ENCODE measurements around the gene TBC1D22A. TPM values are rescaled to one million over a fixed set of nuclear protein-coding genes. Genes with fewer than 3 reads are reported as not detected.

Gene TBC1D22A
- polyA plus RNA-seq, 1 of the 3 experiments (the other 2 are of a cell fraction), result 16.5 TPM

DNA sequence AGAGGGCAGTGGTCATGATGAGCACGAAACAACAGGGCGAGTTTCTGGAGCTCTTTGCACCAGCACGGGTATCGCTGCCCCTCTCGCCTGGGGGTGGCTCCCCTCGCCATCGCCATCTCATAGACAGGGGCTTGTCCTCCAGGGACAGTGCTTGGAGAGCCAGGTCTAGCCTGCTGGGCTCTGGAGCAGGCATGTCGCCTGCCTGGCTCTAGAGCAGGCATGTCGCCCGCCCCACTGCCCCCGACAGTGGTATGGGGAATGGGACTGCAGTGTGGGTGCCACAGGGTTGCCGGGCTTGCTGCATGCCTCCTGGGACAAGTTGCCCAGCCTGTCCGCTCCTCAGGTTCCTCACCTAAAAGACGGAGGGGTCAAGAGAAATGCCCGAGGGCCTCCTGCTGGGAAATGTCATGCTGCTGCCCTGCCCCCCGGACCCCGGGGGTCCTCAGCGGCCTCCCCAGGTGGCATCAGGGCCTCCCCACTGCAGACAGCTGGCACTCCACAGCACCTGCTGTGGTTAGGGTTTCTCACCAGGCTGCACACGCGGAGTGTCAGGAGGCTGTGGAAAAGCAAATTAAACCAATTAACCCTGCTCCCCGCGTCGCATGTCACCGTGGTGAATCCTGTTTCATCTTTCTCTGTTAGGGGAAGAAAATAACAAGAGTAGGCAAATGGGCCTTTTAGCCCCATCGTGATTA is 403.0 kb downstream of the TBC1D22A start:
- Histone ChIP-seq H3K27me3 (ENCODE audit: insufficient read depth) (no peaks in the 10 kb centered on the region), H3K27ac (ENCODE audit: low read depth in 2 of 2, low read length in 1 of 2) (no peak overlapping the region), H4K20me1 (ENCODE audit: insufficient read depth) (no peaks in the 10 kb centered on the region), H3K79me2 (ENCODE audit: insufficient read depth) (no peaks in the 10 kb centered on the region), H3K36me3 (replicated peaks in 1 of 2; ENCODE audit: control insufficient read depth in 1 of 2, insufficient read depth in 2 of 2, low read length in 1 of 2) (no peaks in the 10 kb centered on the region), H3K9ac (no peak overlapping the region), H3F3A (replicated peaks; ENCODE audit: insufficient read depth) (no peaks in the 10 kb centered on the region), H3K9me2 (no peaks in the 10 kb centered on the region), H3K4me3 (ENCODE audit: low read depth in 2 of 2, low read length in 1 of 2) (no peak overlapping the region), H3K4me2 (no peak overlapping the region), H3K4me1 (ENCODE audit: control insufficient read depth in 1 of 2, insufficient read depth in 2 of 2, low read depth in 1 of 2, low read length in 1 of 2) (peaks cover 0 to 4% of the 10 kb centered on the region in 2 experiments; a peak in 1 of 4 replicates), H2AFZ (ENCODE audit: low read depth) (no peak overlapping the region), H3K9me3 (no peaks in the 10 kb centered on the region)
- TF ChIP-seq ELF1 (IDR thresholded peaks at IDR 0.05) (no peak), MXI1 (IDR thresholded peaks at IDR 0.05; ENCODE audit: low read depth, low read length) (no peak), POLR2AphosphoS5 (IDR thresholded peaks at IDR 0.05; ENCODE audit: low read depth, low read length) (no peak), FOXM1 (IDR thresholded peaks at IDR 0.05; ENCODE audit: low read depth) (no peak), SIN3A (IDR thresholded peaks at IDR 0.05; ENCODE audit: borderline replicate concordance, low read depth, low read length) (no peak)
- TF ChIP-seq, protein P1, sequence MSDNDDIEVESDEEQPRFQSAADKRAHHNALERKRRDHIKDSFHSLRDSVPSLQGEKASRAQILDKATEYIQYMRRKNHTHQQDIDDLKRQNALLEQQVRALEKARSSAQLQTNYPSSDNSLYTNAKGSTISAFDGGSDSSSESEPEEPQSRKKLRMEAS (IDR thresholded peaks at IDR 0.05; ENCODE audit: low read depth), result no peak
- ChIA-PET POLR2A (no interaction called here), CTCF (no interaction called here)
- DNase-seq, result no peak
- WGBS (ENCODE audit: low lambda C conversion rate), result 94% methylated on average over 20 of the region's 25 CpGs

DNA sequence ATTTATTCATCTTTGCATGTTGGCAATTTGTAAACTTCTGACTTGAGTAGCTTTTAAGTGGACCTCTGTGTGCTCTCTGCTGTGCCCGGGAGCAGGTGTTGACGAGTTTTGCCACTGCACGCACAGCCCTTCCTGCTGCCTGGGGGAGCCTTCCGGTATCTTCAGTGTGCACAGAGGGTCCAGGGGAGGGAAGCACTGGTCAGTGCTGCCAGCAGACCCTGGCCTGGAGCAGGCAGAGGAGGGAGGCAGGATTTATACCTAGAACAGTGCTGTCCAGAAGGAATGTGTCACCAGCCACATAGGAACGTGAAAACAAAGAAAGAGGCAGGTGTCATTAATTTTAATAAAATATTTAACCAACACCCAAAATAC is 403.6 kb downstream of the TBC1D22A start:
- Histone ChIP-seq H3K79me2 (ENCODE audit: insufficient read depth) (no peaks in the 10 kb centered on the region), H3K4me2 (no peak overlapping the region), H4K20me1 (ENCODE audit: insufficient read depth) (no peaks in the 10 kb centered on the region), H3K9ac (no peak overlapping the region), H2AFZ (ENCODE audit: low read depth) (no peak overlapping the region), H3K27me3 (ENCODE audit: insufficient read depth) (no peaks in the 10 kb centered on the region), H3K27ac (ENCODE audit: low read depth in 2 of 2, low read length in 1 of 2) (no peak overlapping the region), H3K9me2 (no peaks in the 10 kb centered on the region), H3K9me3 (no peaks in the 10 kb centered on the region), H3K4me1 (ENCODE audit: control insufficient read depth in 1 of 2, insufficient read depth in 2 of 2, low read depth in 1 of 2, low read length in 1 of 2) (peaks cover 0 to 4% of the 10 kb centered on the region in 2 experiments; a peak in 1 of 4 replicates), H3K4me3 (ENCODE audit: low read depth in 2 of 2, low read length in 1 of 2) (no peak overlapping the region), H3F3A (replicated peaks; ENCODE audit: insufficient read depth) (no peaks in the 10 kb centered on the region), H3K36me3 (replicated peaks in 1 of 2; ENCODE audit: control insufficient read depth in 1 of 2, insufficient read depth in 2 of 2, low read length in 1 of 2) (no peaks in the 10 kb centered on the region)
- no peak for DNase-seq
- POLR2A ChIA-PET, result no interaction called here
- CTCF ChIA-PET, result no interaction called here
- TF ChIP-seq TAF1 (IDR thresholded peaks at IDR 0.05; ENCODE audit: borderline replicate concordance, low read depth, low read length) (no peak), ELF1 (IDR thresholded peaks at IDR 0.05) (no peak), FOSL2 (IDR thresholded peaks at IDR 0.05; ENCODE audit: borderline replicate concordance, low read depth) (no peak), RCOR1 (IDR thresholded peaks at IDR 0.05; ENCODE audit: low read length) (no peak), EZH2phosphoT487 (IDR thresholded peaks at IDR 0.05; ENCODE audit: borderline replicate concordance, low read depth) (no peak), SIN3A (IDR thresholded peaks at IDR 0.05; ENCODE audit: borderline replicate concordance, low read depth, low read length) (no peak), EP300 (IDR thresholded peaks at IDR 0.05; ENCODE audit: borderline replicate concordance in 1 of 2, low read depth in 1 of 2, low read length in 1 of 2) (no peak)
- TF ChIP-seq, protein P2, sequence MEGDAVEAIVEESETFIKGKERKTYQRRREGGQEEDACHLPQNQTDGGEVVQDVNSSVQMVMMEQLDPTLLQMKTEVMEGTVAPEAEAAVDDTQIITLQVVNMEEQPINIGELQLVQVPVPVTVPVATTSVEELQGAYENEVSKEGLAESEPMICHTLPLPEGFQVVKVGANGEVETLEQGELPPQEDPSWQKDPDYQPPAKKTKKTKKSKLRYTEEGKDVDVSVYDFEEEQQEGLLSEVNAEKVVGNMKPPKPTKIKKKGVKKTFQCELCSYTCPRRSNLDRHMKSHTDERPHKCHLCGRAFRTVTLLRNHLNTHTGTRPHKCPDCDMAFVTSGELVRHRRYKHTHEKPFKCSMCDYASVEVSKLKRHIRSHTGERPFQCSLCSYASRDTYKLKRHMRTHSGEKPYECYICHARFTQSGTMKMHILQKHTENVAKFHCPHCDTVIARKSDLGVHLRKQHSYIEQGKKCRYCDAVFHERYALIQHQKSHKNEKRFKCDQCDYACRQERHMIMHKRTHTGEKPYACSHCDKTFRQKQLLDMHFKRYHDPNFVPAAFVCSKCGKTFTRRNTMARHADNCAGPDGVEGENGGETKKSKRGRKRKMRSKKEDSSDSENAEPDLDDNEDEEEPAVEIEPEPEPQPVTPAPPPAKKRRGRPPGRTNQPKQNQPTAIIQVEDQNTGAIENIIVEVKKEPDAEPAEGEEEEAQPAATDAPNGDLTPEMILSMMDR (IDR thresholded peaks at IDR 0.05), result no peak
- 97% methylated on average over 3 of the region's 5 CpGs for whole genome bisulfite sequencing (ENCODE audit: low lambda C conversion rate)
